ENCODE results near the gene RAD51D.

GRCh38 chr17:35050170-35050569 lies 69.5 kb downstream of the RAD51D start:
- TF ChIP-seq CTCF (IDR thresholded peaks at IDR 0.05; ENCODE audit: poor library complexity, severe bottlenecking) (no peak), RAD21 (conservative IDR thresholded peaks at IDR 0.05) (no peak), POLR2AphosphoS5 (IDR thresholded peaks at IDR 0.05) (no peak), EZH2 (IDR thresholded peaks at IDR 0.05; ENCODE audit: borderline replicate concordance, insufficient read depth, low read length, poor library complexity, severe bottlenecking) (no peak), SMC3 (conservative IDR thresholded peaks at IDR 0.05; ENCODE audit: poor library complexity) (no peak), TAF1 (IDR thresholded peaks at IDR 0.05; ENCODE audit: low read depth) (no peak)

Measured in neural cell (in vitro differentiated cells).